AG04449 (cell line): ENCODE measurements around the gene BAX.

ENCODE experiments used
- CTCF ChIA-PET: fragments of 350-600 bp; formaldehyde crosslinking; extraction: SDS; loops from one replicate; lab custom pipeline; 2021; ENCODE audit warnings: antibody characterized with exemption; lab: Yijun Ruan, JAX
- POLR2A ChIA-PET: fragments of 400-600, 350-600 bp; formaldehyde crosslinking; extraction: SDS; loops from one replicate; lab custom pipeline; 2020; ENCODE audit warnings: antibody characterized with exemption, inconsistent platforms; lab: Yijun Ruan, JAX
- DNase-seq: peaks from one replicate; pipeline ENCODE4 v3.0.0-alpha.2; 2010; ENCODE audit warnings: low read depth, low spot score
- H3K4me3 ChIP-seq: 2 replicates; pipeline ENCODE4 v1.5.1; 2011; ENCODE audit warnings: low read depth, mild to moderate bottlenecking, control low read depth, low read length
- CTCF ChIP-seq: IDR thresholded peaks from one replicate; pipeline ENCODE4 v1.5.1; 2011; ENCODE audit warnings: mild to moderate bottlenecking, moderate library complexity, low read length, control low read depth, inconsistent platforms; ENCODE audit not compliant: insufficient read depth; ENCODE audit errors: missing control alignments

BAX gene

GRCh38 chr19:48994035-48994386, 39.3 kb downstream of the BAX start:
- no peak for DNase-seq
- H3K4me3 ChIP-seq, result peak overlapping the region; percentile 89
- ChIA-PET CTCF (interaction anchor here (0.8 to 6.8 kb wide), 28 partner anchors 10 to 206 kb away, joined by 3 to 128 read pairs (median 8); partner anchors contain the start of genes CGB7, HSD17B14, KCNA7 and PPP1R15A), POLR2A (interaction anchor here (0.7 to 2.0 kb wide), 12 partner anchors 15 to 363 kb away, joined by 3 to 9 read pairs (median 4); partner anchors contain the start of genes FTL, LIN7B, NUCB1 and PPP1R15A)
- no peak for TF ChIP-seq CTCF

GRCh38 chr19:48997972-48998371, 43.3 kb downstream of the BAX start:
- H3K4me3 ChIP-seq, result no peak overlapping the region
- DNase-seq, result no peak
- POLR2A ChIA-PET, result interaction anchor here (1.1 to 1.4 kb wide), 2 partner anchors 10 to 58 kb away, joined by 3 to 4 read pairs; no protein-coding TSS in a partner anchor
- CTCF ChIA-PET, result interaction anchor here (0.6 to 5.3 kb wide), 19 partner anchors 8 to 227 kb away, joined by 3 to 146 read pairs (median 8); partner anchors contain the start of genes CGB7 and KCNA7
- TF ChIP-seq CTCF, result peak; percentile 67

GRCh38 chr19:48999481-49000325, 45.0 kb downstream of the BAX start:
- no peak for DNase-seq
- CTCF ChIA-PET, result interaction anchor here (0.6 to 5.3 kb wide), 44 partner anchors 9 to 226 kb away, joined by 3 to 146 read pairs (median 5); partner anchors contain the start of genes CGB7, KCNA7 and PPFIA3
- H3K4me3 ChIP-seq, result no peak overlapping the region
- POLR2A ChIA-PET, result interaction anchor here (0.6 to 1.1 kb wide), 3 partner anchors 20 to 70 kb away, joined by 3 to 4 read pairs (median 3); partner anchors contain the start of gene CGB7
- TF ChIP-seq CTCF, result peak; percentile 87

GRCh38 chr19:49004133-49004532, 49.5 kb downstream of the BAX start:
- no peak for TF ChIP-seq CTCF
- CTCF ChIA-PET, result interaction anchor here (0.8 to 2.6 kb wide), 6 partner anchors 9 to 216 kb away, joined by 3 to 23 read pairs (median 3); partner anchors contain the start of genes GYS1 and RUVBL2
- POLR2A ChIA-PET, result interaction anchor here (0.5 kb wide), 1 partner anchor 292 kb away, joined by 3 read pairs; no protein-coding TSS in a partner anchor
- no peak overlapping the region for H3K4me3 ChIP-seq
- DNase-seq, result no peak

- POLR2A ChIA-PET, result no interaction called here
- CTCF ChIA-PET, result interaction anchor here (2.3 to 2.6 kb wide), 2 partner anchors 12 to 13 kb away, joined by 14 to 23 read pairs; partner anchors contain the start of genes GYS1 and RUVBL2
- DNase-seq, result no peak
- no peak for TF ChIP-seq CTCF
- H3K4me3 ChIP-seq, result no peak overlapping the region
Observed at GRCh38 chr19:49004964-49005614, 50.4 kb downstream of the BAX start.
